Neutrophil (primary cell): Measurements from ENCODE around the gene HELZ.

Source experiments
- H3K27ac ChIP-seq: fragments of 200-600 bp; sonication (generic); 2 replicates; pipeline ENCODE4 v1.5.1; 2016; ENCODE audit warnings: mild to moderate bottlenecking, moderate library complexity
- H3K27me3 ChIP-seq: fragments of 200-600 bp; sonication (generic); 2 replicates; pipeline ENCODE4 v1.6.0; 2016; ENCODE audit warnings: mild to moderate bottlenecking
- H3K36me3 ChIP-seq: fragments of 200-600 bp; sonication (generic); 2 replicates; pipeline ENCODE4 v1.5.1; 2017
- H3K4me1 ChIP-seq, 2 experiments: fragments of 200-600 bp in 1 of 2; sonication (generic) in 1 of 2; 1 replicate in 1 of 2; 2 replicates in 1 of 2; pipeline versions ENCODE4 v1.5.1 to v1.6.1; 2013 to 2016; ENCODE audit warnings: low read depth in 1 of 2, low read length in 1 of 2, mild to moderate bottlenecking in 1 of 2, moderate library complexity in 1 of 2; ENCODE audit not compliant: control insufficient read depth in 1 of 2, insufficient read depth in 1 of 2
- H3K4me3 ChIP-seq, 2 experiments: fragments of 200-600 bp in 1 of 2; sonication (generic) in 1 of 2; 1 replicate in 1 of 2; 2 replicates in 1 of 2; pipeline ENCODE4 v1.5.1; 2013 to 2016; ENCODE audit warnings: low read depth in 1 of 2, low read length in 1 of 2, mild to moderate bottlenecking in 1 of 2, moderate library complexity in 1 of 2
- H3K9me3 ChIP-seq: fragments of 200-600 bp; sonication (generic); 2 replicates; pipeline ENCODE4 v1.5.1; 2016
- CTCF ChIP-seq: fragments of 200-600 bp; sonication (generic); IDR thresholded peaks from 2 replicates; pipeline ENCODE4 v1.5.1; 2016; ENCODE audit warnings: antibody characterized with exemption

Gene HELZ

DNA sequence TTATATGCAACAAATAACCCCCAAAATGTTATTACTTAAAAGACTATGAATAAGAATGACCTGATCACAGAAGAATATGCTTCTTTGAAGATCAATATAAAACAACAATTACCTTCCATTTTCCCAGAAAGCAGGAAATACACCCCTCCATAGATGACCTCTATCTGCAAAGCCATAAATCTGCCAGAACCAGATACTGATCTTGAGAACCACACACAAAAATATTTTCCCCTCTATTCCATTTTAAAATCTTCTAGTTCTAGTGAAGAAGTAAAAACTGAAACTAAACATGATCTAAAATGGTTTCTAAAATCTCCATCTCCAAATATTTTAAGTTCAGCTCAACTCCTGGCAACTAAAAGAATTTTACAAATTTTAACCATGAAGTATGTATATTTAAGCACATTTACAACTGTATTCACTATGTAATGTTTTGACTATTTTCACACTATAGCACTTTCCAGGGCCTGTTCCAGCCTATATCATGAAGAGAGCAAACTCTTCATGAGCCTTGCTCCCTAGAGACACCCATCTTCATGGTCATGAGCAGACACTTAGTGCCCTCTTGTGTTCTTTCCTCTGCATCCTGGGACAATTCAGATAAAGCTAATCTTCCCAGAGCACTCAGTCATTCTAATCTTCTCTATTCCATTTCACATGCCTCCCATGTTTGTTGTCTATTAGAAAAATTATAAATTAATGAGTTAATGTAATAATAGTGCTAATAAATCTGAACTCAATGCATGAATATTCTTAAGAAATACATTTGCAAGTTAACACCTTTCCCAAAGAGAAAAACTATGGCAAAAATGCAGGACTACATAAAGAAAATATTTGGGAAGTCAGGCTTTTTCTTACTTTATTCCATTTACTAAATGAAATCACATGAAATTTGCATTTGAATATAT, 87.0 kb downstream of the HELZ start:
- no peak for TF ChIP-seq CTCF
- no peaks in the 10 kb centered on the region for H3K4me1 ChIP-seq
- H3K36me3 ChIP-seq = peaks cover 25% of the 10 kb centered on the region
- H3K9me3 ChIP-seq = no peaks in the 10 kb centered on the region
- H3K4me3 ChIP-seq = no peak overlapping the region
- no peak overlapping the region for H3K27ac ChIP-seq
- H3K27me3 ChIP-seq = no peaks in the 10 kb centered on the region

DNA sequence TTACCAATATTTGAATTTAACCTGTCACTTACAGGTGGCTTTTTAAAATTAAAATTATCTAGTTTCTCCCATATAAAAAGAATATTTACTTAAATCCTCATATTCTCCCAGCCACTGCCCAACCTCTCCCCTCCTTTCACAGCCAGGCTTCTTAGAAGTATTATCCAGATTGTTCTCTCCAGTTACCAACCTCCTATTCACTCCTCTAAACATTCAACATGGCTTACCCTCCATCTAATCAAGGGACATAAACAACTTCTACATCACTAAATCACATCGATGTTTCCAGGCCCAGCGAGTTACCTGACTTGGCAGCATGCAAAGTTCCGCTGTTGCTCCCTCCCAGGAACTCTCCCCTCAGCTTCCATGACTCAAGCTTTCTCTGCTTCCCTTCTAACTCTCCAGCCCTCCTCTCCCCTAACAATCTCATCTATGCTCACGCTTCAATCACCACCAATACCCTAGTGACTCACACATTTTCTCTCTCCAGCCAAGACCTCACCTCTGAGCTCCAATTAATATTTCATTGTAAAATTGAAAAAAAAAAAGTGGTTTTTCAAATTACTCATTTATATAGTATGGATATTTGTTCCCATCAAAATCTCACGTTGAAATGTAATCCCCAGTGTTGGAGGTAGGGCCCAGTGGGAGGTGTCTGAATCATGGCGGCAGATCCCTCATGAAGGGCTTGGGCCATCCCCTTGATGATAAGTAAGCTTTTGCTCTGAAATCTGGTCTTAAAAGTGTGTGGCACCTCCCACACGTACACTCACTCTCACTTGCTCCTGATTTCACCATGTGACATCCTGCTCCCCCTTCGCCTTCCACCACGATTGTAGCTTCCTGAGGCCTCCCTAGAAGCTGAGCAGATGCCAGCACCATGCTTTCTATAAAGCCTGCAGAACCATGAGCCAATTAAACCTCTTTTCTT, 88.5 kb downstream of the HELZ start:
- Histone ChIP-seq H3K27ac (no peak overlapping the region), H3K9me3 (no peaks in the 10 kb centered on the region), H3K4me1 (no peaks in the 10 kb centered on the region), H3K27me3 (no peaks in the 10 kb centered on the region), H3K4me3 (no peak overlapping the region), H3K36me3 (peaks cover 32% of the 10 kb centered on the region)
- no peak for TF ChIP-seq CTCF

- peaks cover 46% of the 10 kb centered on the region for H3K36me3 ChIP-seq
- no peak for TF ChIP-seq CTCF
- no peaks in the 10 kb centered on the region for H3K27me3 ChIP-seq
- H3K4me3 ChIP-seq = no peak overlapping the region
- no peak overlapping the region for H3K27ac ChIP-seq
- H3K4me1 ChIP-seq = no peaks in the 10 kb centered on the region
- no peaks in the 10 kb centered on the region for H3K9me3 ChIP-seq
Measured at GRCh38 chr17:67152824-67153223, 92.2 kb downstream of the HELZ start.

DNA sequence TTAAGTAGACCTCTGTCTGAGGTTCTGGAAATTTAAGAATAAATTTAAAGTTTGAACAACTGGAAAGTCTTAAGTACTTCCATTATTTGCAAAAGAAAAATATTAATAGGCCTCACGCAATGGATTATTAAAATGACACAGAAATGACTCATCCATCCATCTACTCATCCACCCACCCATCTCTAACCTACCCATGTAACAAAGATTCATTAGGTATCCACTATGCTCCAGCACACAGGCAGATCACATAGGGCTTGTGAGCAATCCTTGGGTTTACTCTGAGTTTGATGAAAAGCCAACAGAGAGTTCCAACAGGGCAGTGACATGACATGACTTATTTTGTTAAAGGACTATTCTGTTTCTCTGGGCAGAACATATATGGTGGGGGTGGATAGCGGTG, 93.3 kb downstream of the HELZ start:
- Histone ChIP-seq H3K36me3 (peaks cover 55% of the 10 kb centered on the region), H3K4me3 (no peak overlapping the region)

More for the DNA sequence above, 93.3 kb downstream of the HELZ start:
- Histone ChIP-seq H3K4me1 (no peaks in the 10 kb centered on the region), H3K9me3 (no peaks in the 10 kb centered on the region), H3K27ac (no peak overlapping the region), H3K27me3 (no peaks in the 10 kb centered on the region)
- TF ChIP-seq CTCF = no peak
